22Rv1 (cell line): ENCODE data around the gene PGLYRP3.

Experiments used
- CTCF ChIP-seq: fragments of 450-650 bp; IDR thresholded peaks from 2 replicates; pipeline ENCODE4 v1.5.1; 2017; ENCODE audit warnings: mild to moderate bottlenecking
- ZFX ChIP-seq: fragments of 450-650 bp; IDR thresholded peaks from 2 replicates; pipeline ENCODE4 v1.6.1; 2017; ENCODE audit warnings: antibody characterized with exemption, borderline replicate concordance

- TF ChIP-seq CTCF: peak; percentile 23; the same call in 1 of the 2 replicates
- no peak for TF ChIP-seq ZFX
Measured at GRCh38 chr1:153265457-153265856, 47.3 kb downstream of the PGLYRP3 start.
